Measurements from ENCODE around the gene MYO3B. TPM values are rescaled to one million over a fixed set of nuclear protein-coding genes. Genes with fewer than 3 reads are reported as not detected.

Gene MYO3B
- total and polyA plus RNA-seq, 4 donors = 0.50 to 0.61 (median 0.53) TPM

GRCh38 chr2:170216981-170217380 lies 39.0 kb downstream of the MYO3B start:
- no peak for DNase-seq (ENCODE audit: low read depth in 4 of 6, low spot score in 6 of 6)
- H3K36me3 ChIP-seq (ENCODE audit: control insufficient read depth, insufficient read depth, low read length) = no peaks in the 10 kb centered on the region
- no peak overlapping the region for H3K4me3 ChIP-seq (ENCODE audit: low read depth, low read length)
- H3K4me1 ChIP-seq (ENCODE audit: control insufficient read depth, insufficient read depth, low read length) = no peaks in the 10 kb centered on the region
- H3K27me3 ChIP-seq (ENCODE audit: control insufficient read depth, insufficient read depth, low read length) = no peaks in the 10 kb centered on the region
- H3K9me3 ChIP-seq (ENCODE audit: control insufficient read depth, insufficient read depth, low read length) = no peaks in the 10 kb centered on the region
- H3K27ac ChIP-seq (ENCODE audit: low read depth, low read length) = no peak overlapping the region
- WGBS (ENCODE audit: insufficient coverage) = 100% methylated on average over 1 of the region's 5 CpGs

GRCh38 chr2:170217778-170218251 lies 39.9 kb downstream of the MYO3B start:
- Histone ChIP-seq H3K27ac (ENCODE audit: low read depth, low read length) (no peak overlapping the region), H3K9me3 (ENCODE audit: control insufficient read depth, insufficient read depth, low read length) (no peaks in the 10 kb centered on the region), H3K4me1 (ENCODE audit: control insufficient read depth, insufficient read depth, low read length) (no peaks in the 10 kb centered on the region), H3K36me3 (ENCODE audit: control insufficient read depth, insufficient read depth, low read length) (no peaks in the 10 kb centered on the region), H3K27me3 (ENCODE audit: control insufficient read depth, insufficient read depth, low read length) (no peaks in the 10 kb centered on the region), H3K4me3 (ENCODE audit: low read depth, low read length) (no peak overlapping the region)
- DNase-seq (ENCODE audit: low read depth in 4 of 6, low spot score in 6 of 6) = no peak
- WGBS (ENCODE audit: insufficient coverage) = 75% methylated on average over 1 of the region's 4 CpGs

- Histone ChIP-seq H3K4me3 (ENCODE audit: low read depth, low read length) (no peak overlapping the region), H3K4me1 (ENCODE audit: control insufficient read depth, insufficient read depth, low read length) (no peaks in the 10 kb centered on the region), H3K36me3 (ENCODE audit: control insufficient read depth, insufficient read depth, low read length) (no peaks in the 10 kb centered on the region), H3K27me3 (ENCODE audit: control insufficient read depth, insufficient read depth, low read length) (no peaks in the 10 kb centered on the region), H3K9me3 (ENCODE audit: control insufficient read depth, insufficient read depth, low read length) (no peaks in the 10 kb centered on the region), H3K27ac (ENCODE audit: low read depth, low read length) (no peak overlapping the region)
- no CpG with 5 or more reads among the region's 2 CpGs for WGBS (ENCODE audit: insufficient coverage)
- DNase-seq (ENCODE audit: low read depth in 4 of 6, low spot score in 6 of 6) = peak in 1 of 6 donors; percentile 14
These were observed 40.5 kb downstream of the MYO3B start for GRCh38 chr2:170218456-170218855.

GRCh38 chr2:170218931-170219330 lies 41.0 kb downstream of the MYO3B start:
- H3K27ac ChIP-seq (ENCODE audit: low read depth, low read length) = no peak overlapping the region
- H3K9me3 ChIP-seq (ENCODE audit: control insufficient read depth, insufficient read depth, low read length) = no peaks in the 10 kb centered on the region
- no CpG with 5 or more reads among the region's 1 CpG for WGBS (ENCODE audit: insufficient coverage)

GRCh38 chr2:170221317-170222288 lies 43.7 kb downstream of the MYO3B start:
- Histone ChIP-seq H3K36me3 (ENCODE audit: control insufficient read depth, insufficient read depth, low read length) (no peaks in the 10 kb centered on the region), H3K9me3 (ENCODE audit: control insufficient read depth, insufficient read depth, low read length) (no peaks in the 10 kb centered on the region), H3K4me3 (ENCODE audit: low read depth, low read length) (no peak overlapping the region), H3K27me3 (ENCODE audit: control insufficient read depth, insufficient read depth, low read length) (no peaks in the 10 kb centered on the region), H3K27ac (ENCODE audit: low read depth, low read length) (no peak overlapping the region), H3K4me1 (ENCODE audit: control insufficient read depth, insufficient read depth, low read length) (peaks cover 3% of the 10 kb centered on the region)
- no CpG with 5 or more reads among the region's 6 CpGs for WGBS (ENCODE audit: insufficient coverage)
- no peak for DNase-seq (ENCODE audit: low read depth in 4 of 6, low spot score in 6 of 6)

More at GRCh38 chr2:170218931-170219330, 41.0 kb downstream of the MYO3B start:
- Histone ChIP-seq H3K4me3 (ENCODE audit: low read depth, low read length) (no peak overlapping the region), H3K27me3 (ENCODE audit: control insufficient read depth, insufficient read depth, low read length) (no peaks in the 10 kb centered on the region), H3K4me1 (ENCODE audit: control insufficient read depth, insufficient read depth, low read length) (peaks cover 3% of the 10 kb centered on the region), H3K36me3 (ENCODE audit: control insufficient read depth, insufficient read depth, low read length) (no peaks in the 10 kb centered on the region)
- DNase-seq (ENCODE audit: low read depth in 4 of 6, low spot score in 6 of 6) = no peak

- no peaks in the 10 kb centered on the region for H3K36me3 ChIP-seq (ENCODE audit: control insufficient read depth, insufficient read depth, low read length)
- no peak overlapping the region for H3K4me3 ChIP-seq (ENCODE audit: low read depth, low read length)
- DNase-seq (ENCODE audit: low read depth in 4 of 6, low spot score in 6 of 6) = no peak
- peaks cover 3% of the 10 kb centered on the region for H3K4me1 ChIP-seq (ENCODE audit: control insufficient read depth, insufficient read depth, low read length)
- H3K9me3 ChIP-seq (ENCODE audit: control insufficient read depth, insufficient read depth, low read length) = no peaks in the 10 kb centered on the region
- 70% methylated on average over 2 of the region's 5 CpGs for WGBS (ENCODE audit: insufficient coverage)
- no peak overlapping the region for H3K27ac ChIP-seq (ENCODE audit: low read depth, low read length)
- H3K27me3 ChIP-seq (ENCODE audit: control insufficient read depth, insufficient read depth, low read length) = no peaks in the 10 kb centered on the region
These were observed 44.4 kb downstream of the MYO3B start for GRCh38 chr2:170222298-170222697.

GRCh38 chr2:170222842-170223241 lies 44.9 kb downstream of the MYO3B start:
- WGBS (ENCODE audit: insufficient coverage) = no CpG with 5 or more reads among the region's 2 CpGs
- H3K4me3 ChIP-seq (ENCODE audit: low read depth, low read length) = no peak overlapping the region
- no peak for DNase-seq (ENCODE audit: low read depth in 4 of 6, low spot score in 6 of 6)
- no peaks in the 10 kb centered on the region for H3K36me3 ChIP-seq (ENCODE audit: control insufficient read depth, insufficient read depth, low read length)
- no peaks in the 10 kb centered on the region for H3K27me3 ChIP-seq (ENCODE audit: control insufficient read depth, insufficient read depth, low read length)
- no peaks in the 10 kb centered on the region for H3K9me3 ChIP-seq (ENCODE audit: control insufficient read depth, insufficient read depth, low read length)
- peaks cover 3% of the 10 kb centered on the region for H3K4me1 ChIP-seq (ENCODE audit: control insufficient read depth, insufficient read depth, low read length)
- H3K27ac ChIP-seq (ENCODE audit: low read depth, low read length) = no peak overlapping the region

GRCh38 chr2:170224692-170225294 lies 46.8 kb downstream of the MYO3B start:
- H3K9me3 ChIP-seq (ENCODE audit: control insufficient read depth, insufficient read depth, low read length) = no peaks in the 10 kb centered on the region
- H3K4me3 ChIP-seq (ENCODE audit: low read depth, low read length) = no peak overlapping the region
- no peaks in the 10 kb centered on the region for H3K36me3 ChIP-seq (ENCODE audit: control insufficient read depth, insufficient read depth, low read length)
- H3K27me3 ChIP-seq (ENCODE audit: control insufficient read depth, insufficient read depth, low read length) = no peaks in the 10 kb centered on the region
- DNase-seq (ENCODE audit: low read depth in 4 of 6, low spot score in 6 of 6) = peak; percentile 45 to 98 (median 68)
- WGBS (ENCODE audit: insufficient coverage) = 0% methylated on average over 1 of the region's 7 CpGs
- peaks cover 3% of the 10 kb centered on the region for H3K4me1 ChIP-seq (ENCODE audit: control insufficient read depth, insufficient read depth, low read length)
- no peak overlapping the region for H3K27ac ChIP-seq (ENCODE audit: low read depth, low read length)

- H3K4me3 ChIP-seq (ENCODE audit: low read depth, low read length) = no peak overlapping the region
- 86% methylated on average over 4 of the region's 4 CpGs for WGBS (ENCODE audit: insufficient coverage)
- no peaks in the 10 kb centered on the region for H3K36me3 ChIP-seq (ENCODE audit: control insufficient read depth, insufficient read depth, low read length)
- H3K27me3 ChIP-seq (ENCODE audit: control insufficient read depth, insufficient read depth, low read length) = no peaks in the 10 kb centered on the region
- H3K9me3 ChIP-seq (ENCODE audit: control insufficient read depth, insufficient read depth, low read length) = no peaks in the 10 kb centered on the region
- peaks cover 3% of the 10 kb centered on the region for H3K4me1 ChIP-seq (ENCODE audit: control insufficient read depth, insufficient read depth, low read length)
- H3K27ac ChIP-seq (ENCODE audit: low read depth, low read length) = no peak overlapping the region
- DNase-seq (ENCODE audit: low read depth in 4 of 6, low spot score in 6 of 6) = no peak
These were observed 48.3 kb downstream of the MYO3B start for GRCh38 chr2:170226216-170226615.
